GM21619 (cell line): ENCODE measurements around the gene TCP1.
"Not testable (repeated sequence)": the region's sequence is repeated elsewhere in the genome, so short reads cannot be mapped to it uniquely, and the experiment has no call there.

Experiments
- ATAC-seq: cut with Tn5 transposase; IDR thresholded peaks from one replicate; pipeline ENCODE4 v1.9.1; 2021; ENCODE audit not compliant: unreplicated experiment

TCP1 gene

GRCh38 chr6:159789377-159790148, at the start of gene TCP1:
Gene TCP1 (minus strand): TSS chr6:159789602. CDS start chr6:159789468, 134 bp downstream.
- peak; percentile 63 for ATAC-seq

- ATAC-seq: no peak
These were observed 48.8 kb upstream of the TCP1 start for GRCh38 chr6:159838020-159838744.

GRCh38 chr6:159837511-159837910, 48.1 kb upstream of the TCP1 start:
- no peak for ATAC-seq

GRCh38 chr6:159836718-159837490, 47.5 kb upstream of the TCP1 start:
- no peak for ATAC-seq

- no peak for ATAC-seq
These were observed 44.7 kb upstream of the TCP1 start for GRCh38 chr6:159833997-159834603.

GRCh38 chr6:159833556-159833955, 44.2 kb upstream of the TCP1 start:
- ATAC-seq: no peak

- ATAC-seq: no peak
These were observed 43.5 kb upstream of the TCP1 start for GRCh38 chr6:159832946-159833345.

GRCh38 chr6:159831373-159831679, 41.9 kb upstream of the TCP1 start:
- no peak for ATAC-seq

GRCh38 chr6:159830501-159831372, 41.3 kb upstream of the TCP1 start:
- ATAC-seq: no peak

GRCh38 chr6:159829526-159829925, 40.1 kb upstream of the TCP1 start:
- peak; percentile 70 for ATAC-seq

GRCh38 chr6:159828074-159828473, 38.7 kb upstream of the TCP1 start:
- no peak for ATAC-seq

GRCh38 chr6:159826968-159827647, 37.7 kb upstream of the TCP1 start:
- ATAC-seq: no peak

- ATAC-seq: no peak
These were observed 36.6 kb upstream of the TCP1 start for GRCh38 chr6:159826004-159826403.

GRCh38 chr6:159824690-159825089, 35.3 kb upstream of the TCP1 start:
- not testable (repeated sequence) for ATAC-seq

GRCh38 chr6:159823953-159824352, 34.6 kb upstream of the TCP1 start:
- no peak for ATAC-seq

GRCh38 chr6:159821726-159822125, 32.3 kb upstream of the TCP1 start:
- ATAC-seq: no peak

- no peak for ATAC-seq
These were observed 31.7 kb upstream of the TCP1 start for GRCh38 chr6:159821122-159821521.

GRCh38 chr6:159819932-159820640, 30.7 kb upstream of the TCP1 start:
- ATAC-seq: peak; percentile 53

GRCh38 chr6:159819098-159819497, 29.7 kb upstream of the TCP1 start:
- ATAC-seq: no peak
